ENCODE results near the gene RNF114.
A peak's percentile ranks its signal among the peaks of the same experiment; 100 is the strongest.

Gene RNF114

DNA sequence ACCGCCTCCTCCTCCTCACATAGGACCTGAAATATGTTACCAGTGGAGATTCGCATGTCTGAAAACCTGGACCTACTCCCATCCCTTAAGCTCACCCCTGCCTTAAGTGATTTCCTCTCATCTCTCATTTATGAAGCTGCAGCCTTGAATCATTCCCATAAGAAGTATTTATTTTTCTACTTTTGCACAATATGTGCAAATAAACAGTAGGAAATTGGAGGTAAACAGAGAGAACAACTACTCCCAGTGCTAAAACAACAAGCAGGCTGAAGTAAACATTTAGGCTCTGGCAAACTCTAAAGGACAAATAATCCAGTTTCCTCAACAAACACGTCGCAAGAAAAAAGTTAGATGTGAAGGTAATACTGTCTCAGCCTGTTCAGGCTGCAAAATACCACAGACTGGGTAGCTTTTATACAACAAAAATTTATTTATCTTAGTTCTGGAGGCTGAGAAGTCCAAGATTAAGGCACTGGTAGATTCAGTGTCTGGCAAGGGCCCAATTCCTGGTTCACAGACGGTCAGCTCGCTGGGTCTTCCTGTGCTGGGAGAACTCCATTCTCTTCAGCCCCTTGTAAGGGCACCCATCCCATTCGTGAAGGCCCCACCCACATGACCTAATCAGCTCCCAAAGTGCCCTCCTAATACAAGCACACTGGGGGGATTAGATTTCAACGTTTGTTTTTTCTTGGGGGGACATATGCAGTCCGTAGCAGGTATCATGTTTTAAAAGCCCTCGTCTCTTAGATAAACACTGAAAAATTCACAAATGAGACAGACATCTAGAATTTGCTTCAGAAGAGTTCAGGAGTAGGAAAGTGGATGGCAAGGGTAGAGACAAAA is 36.4 kb upstream of the RNF114 start:
- peak in 2 of 10 donors; percentile 11 to 20 for DNase-seq

DNA sequence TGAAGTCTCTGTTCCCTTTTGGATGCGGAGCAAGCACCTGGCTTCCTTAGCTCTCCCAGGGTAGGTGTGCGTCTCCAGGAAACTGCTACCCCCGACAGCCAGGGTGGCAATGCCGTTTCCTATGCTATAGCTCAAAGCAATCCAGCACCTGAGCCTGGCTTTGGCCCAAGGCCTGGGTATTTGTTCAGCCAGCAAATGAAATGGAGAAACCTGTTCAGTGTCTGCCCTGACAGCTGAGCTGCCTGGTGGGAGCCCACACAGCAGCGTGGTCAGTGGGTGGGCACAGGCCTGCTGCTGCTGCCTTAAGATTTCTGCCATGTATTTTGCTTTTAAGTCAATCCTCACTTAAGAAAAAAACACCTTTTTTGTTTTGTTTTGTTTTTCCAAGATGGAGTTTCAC is 34.6 kb upstream of the RNF114 start:
- intact Hi-C loops (cut with DNase I) = no loop called here
- DNase-seq = peak in 3 of 10 donors; percentile 58 to 85 (median 84)

More for the DNA sequence above, 36.4 kb upstream of the RNF114 start:
- intact Hi-C loops (cut with DNase I) = no loop called here

DNA sequence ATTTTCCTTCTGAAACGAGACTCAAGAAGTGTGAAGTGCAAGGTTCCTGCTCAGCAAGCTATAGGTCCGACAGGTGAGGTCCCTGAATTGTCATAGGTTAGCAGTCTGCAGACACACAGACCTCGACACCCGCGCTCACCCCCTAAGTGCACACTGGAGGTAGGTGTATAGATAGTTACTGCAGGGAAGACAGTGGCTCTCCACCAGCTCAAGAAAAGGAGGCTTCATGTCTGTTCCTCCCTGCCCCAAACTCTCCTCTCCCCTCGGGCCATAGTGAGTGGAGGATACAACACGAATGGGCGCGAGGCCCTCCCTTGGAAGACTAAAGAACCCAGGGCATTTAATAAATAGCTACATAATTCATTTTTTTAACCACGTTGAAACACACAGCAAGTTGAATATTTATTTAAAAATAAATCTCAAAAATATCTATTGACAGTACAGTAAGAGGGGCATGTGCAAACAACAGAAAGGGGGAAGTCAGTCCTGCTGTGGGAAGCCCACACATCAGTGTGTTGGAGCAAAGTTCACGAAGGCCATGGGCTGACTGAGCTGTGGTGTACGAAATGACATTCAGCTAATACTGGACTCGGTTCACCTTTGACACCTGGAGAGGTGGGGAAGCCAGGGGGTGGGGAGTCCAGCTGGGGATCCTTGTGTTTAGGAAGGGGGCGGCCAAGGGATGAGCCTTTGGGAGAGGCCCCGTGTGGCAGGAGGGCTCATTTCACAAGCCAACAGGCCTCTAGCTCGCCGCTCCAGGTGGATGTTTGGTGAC is 31.6 kb upstream of the RNF114 start:
- DNase-seq = peak in 1 of 10 donors; percentile 4
- intact Hi-C loops (cut with DNase I) = no loop called here

DNA sequence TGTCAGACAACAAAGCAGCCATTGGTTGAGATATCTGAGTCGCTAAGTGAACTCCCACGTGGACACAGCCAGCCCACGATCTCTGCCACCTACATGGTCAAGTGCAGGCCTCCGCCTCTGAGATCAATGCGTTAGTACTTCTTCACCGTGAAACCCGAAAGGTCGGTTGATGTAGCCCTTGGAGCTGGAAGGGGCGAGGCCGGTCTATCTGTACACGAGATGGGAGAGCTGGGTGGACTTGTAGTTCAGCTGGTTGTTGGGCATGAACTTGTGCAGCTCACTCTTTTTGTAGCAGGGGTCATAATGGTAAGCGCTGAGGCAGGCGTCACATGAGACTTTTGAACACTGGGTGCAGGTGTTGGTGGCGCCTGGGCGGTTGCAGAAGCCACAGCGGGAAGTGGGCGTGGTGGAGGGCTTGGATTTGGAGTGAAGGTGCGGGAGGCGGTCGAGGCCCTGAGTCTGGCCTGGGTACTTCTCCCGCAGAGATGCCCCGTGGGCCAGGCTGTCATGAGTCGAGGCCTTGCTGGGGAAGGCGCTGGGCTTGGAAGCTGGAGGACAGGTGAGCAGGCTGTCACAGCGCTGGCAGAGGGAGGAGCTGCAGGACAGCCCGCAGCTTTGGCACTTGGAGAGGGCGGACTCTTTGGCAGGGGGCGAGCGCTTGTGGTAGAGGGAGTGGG is 30.6 kb upstream of the RNF114 start:
- intact Hi-C loops (cut with DNase I) = no loop called here
- peak in 1 of 10 donors; percentile 14 for DNase-seq

DNA sequence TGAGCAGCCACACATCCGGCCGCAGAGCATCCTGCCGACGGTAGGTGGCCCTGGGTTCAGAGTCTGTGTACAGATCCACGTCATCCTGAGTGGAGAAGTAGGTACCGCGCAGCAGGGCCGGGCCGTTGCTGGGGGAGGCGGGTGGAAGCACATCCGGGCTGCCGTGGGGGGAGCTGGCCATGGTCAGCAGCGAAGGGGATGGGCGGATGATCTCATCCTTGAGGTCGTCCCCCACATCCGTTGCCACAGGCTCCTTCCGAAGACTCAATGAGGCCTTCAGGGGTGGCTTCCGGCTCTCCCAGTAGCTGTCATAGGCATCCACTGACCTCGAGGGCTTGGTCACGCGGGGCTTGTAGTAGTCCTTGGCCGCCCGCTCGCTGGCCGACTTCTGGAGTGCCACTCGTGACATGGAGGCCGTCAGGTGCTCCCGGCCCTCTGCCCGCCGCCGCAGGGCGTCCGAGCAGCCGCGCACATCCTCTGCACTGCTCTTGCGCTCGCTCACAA is 30.0 kb upstream of the RNF114 start:
- intact Hi-C loops (cut with DNase I) = no loop called here
- peak in 1 of 10 donors; percentile 74 for DNase-seq

DNA sequence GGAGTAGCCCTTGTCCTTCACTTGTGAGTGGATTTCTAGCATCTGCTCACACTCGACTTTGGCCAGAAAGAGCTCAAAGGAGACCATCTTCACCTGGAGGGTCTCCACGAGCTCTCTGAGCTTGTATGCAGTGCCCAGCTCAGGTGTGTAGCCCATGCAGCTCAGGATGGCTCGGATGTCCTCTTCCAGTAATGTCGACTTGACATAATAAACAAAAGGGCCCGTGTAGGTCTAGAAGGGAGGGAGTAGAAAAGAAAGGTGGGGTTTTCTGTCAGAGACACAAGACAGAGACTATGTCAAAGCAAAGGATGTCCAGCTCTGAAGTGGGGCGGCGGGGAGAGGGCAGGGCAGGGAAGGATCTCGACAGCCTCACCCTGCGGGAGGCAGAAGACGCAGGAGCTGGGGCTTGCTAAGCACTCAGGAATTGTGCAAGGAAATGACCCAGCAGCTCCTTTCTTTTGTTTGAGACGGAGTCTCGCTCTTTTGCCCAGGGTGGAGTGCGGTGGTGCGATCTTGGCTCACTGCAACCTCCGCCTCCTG is 29.5 kb upstream of the RNF114 start:
- no peak for DNase-seq
- intact Hi-C loops (cut with DNase I) = no loop called here

DNA sequence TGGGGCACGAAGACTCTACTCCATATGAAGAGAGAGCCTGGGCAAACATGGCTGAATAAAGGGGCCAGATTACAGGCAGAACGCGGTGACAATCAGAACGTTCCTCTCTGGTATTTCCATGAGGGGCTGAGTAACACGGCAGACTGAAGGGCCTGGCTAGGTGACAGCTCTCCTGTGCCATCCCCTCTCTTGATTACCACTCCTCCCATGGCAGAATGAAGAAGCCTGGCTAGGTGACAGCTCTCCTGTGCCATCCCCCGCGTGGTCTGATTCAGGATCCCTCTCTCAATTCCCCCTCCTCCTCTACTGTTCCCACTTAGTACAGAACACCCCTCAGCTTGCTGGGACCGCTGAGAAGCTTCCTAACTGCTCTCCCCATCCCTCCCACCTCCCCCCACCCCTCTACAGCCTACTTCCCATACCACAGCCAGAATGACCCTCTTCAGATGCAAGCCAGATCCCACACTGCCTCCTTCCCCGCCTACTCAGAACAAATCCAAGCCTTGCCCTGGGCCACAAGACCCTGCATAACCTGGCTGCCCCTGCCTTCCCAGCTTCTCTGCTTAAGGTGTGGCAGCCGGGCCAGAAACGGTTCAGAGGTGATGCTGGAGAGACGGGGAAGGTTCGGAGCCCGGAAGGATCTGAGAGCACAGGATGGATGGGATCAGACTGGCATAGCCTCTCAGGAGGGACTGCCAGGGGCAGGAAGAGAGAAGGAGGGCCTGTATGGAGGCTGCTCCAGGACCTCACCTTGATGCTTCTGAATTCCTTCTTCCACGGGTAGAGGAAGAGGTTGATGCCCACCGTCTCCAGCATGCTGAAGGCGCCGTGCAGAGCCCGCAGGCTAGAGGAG is 28.6 kb upstream of the RNF114 start:
- intact Hi-C loops (cut with DNase I) = no loop called here
- peak in 2 of 10 donors; percentile 12 to 70 for DNase-seq

DNA sequence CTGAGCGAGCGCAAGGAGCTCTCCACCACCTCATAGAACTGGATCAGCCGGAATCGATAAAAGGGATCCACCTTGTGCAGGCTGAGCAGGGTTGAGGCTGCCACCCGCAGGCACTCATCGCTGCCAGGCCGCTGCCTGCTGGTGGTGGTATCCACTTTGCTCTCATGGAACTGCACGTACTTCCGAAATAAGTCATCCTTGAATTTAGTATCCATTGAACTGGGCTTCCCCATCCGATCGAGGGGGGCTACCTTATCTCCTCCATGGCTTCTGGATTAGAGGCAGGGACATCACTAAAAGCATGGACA is 28.0 kb upstream of the RNF114 start:
- intact Hi-C loops (cut with DNase I) = no loop called here
- no peak for DNase-seq

DNA sequence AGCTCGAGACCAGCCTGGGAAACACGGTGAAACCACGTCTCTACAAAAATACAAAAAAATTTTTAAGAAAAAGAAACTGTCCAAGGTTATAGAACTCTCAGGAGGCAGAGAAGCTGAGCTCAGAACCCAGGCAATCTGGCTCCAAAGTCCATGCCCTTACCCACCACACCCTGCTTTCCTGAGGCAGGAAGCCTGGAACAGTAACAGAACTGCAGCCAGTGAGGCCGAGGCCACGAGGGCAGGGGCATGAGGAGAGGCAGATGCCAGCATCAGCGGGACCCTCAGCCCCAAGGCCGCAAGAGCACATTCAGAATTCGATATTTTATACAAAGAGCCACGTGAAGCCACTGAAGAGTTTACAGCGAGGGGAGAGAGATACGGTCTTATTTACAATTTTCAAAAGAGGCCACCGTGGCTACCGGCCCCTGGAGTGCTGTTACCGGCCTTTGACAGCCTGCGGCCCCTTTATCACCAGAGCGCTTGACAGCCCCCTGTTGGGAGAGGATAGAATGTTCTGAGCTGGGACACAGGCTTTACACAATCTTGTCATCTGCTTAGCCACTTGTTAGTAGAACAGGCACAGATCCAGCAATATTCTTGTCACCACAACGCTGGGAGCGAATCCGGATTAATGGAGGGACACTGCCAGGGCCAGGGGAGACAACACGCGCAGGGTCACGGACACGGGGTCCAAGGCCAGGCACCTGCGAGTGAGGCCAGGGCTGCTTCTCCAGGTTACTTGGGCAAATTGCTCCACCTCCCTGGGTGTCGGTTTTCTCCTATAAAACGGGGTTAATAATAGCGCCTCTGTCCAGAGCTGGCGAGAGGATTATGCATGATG is 26.5 kb upstream of the RNF114 start:
- intact Hi-C loops (cut with DNase I) = no loop called here
- DNase-seq = peak in 4 of 10 donors; percentile 27 to 85 (median 52)

DNA sequence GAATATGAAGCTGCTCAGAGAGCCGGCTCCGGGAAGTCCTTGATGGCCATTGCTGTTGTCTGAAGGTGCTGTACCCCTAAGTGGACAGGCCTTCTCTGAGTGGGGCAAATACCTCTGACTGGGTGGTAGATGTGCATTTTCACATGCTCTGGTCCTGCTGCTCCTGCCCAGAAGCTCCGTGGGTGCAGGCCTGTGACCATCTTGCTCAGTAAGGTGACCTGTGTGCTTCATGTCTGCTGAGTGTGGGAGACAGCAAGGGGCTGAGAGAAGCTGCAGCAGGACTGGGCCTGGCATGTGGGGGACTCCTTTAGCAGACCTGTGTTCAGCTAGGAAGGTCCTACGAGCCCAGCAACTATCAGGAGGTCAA is 25.9 kb upstream of the RNF114 start:
- intact Hi-C loops (cut with DNase I) = no loop called here
- DNase-seq = no peak

DNA sequence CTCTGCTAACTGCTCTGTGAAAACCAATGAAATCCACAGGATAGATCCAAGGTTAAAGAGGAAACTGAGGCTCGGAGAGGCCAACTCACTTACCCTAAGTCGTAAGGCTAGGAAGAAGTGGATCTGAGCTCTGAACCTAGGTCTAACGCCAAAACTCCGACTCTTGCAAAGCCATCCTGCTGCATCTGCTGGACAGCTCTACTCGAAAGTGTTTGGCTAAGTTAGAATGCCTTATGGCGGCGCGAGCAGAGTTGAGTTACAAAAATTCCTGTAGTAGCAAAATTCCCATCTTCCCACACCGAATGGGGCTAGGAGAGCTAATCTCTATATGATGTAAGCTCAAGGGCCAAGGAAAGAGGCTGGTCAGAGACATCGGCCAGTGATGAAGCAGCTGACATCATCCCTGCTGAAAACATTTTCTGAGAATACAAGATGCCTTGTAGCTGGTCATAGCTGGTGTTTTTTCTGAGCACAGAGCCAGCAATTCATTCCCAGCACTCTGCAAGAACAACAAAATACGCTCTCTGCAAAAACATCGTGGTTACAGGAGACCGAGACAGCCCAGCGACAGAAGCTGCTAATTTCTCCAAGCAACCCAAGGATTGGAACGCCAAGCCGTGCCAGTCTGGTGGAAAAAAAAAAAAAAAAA is 22.7 kb upstream of the RNF114 start:
- intact Hi-C loops (cut with DNase I) = no loop called here
- peak in 1 of 10 donors; percentile 33 for DNase-seq

DNA sequence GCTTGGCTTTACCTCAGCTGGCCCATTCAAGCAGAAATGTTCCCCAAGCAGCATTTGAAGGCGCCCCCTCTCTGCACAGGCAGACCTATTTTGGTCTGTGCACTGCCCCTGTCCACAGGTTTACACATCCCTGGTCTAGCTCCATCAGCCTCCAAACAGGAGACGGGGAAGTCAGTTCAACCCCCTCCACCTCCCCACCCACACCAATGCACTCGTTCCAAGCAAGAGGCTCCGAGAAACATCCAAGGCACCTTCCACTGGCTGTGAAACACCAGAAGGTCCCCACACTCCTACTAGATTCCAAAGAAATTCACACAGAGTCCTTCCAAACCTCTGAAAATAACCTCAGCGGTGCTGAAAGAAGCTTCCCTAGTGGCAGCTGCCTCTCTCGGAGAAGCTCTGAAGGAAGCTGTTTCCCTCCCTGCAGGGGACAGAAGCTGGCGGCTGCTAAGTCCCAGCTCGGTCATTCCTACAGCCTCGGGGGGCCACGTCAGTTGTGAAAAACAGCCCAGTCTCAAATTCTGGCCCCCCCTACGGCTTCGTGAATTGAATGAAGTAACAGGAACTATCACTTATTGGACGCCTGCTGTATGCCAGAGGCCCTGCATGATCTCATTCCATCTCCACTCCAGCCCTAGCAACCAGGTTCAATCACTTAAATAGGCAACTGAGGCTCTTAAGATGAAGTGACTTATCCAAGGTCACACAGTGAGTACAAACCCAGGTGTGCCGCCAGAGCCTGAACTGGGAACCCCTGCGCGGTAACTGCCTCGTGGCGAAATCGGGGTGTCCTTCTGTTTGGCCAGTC is 21.7 kb upstream of the RNF114 start:
- peak in 3 of 10 donors; percentile 48 to 82 (median 56) for DNase-seq
- intact Hi-C loops (cut with DNase I) = no loop called here

DNA sequence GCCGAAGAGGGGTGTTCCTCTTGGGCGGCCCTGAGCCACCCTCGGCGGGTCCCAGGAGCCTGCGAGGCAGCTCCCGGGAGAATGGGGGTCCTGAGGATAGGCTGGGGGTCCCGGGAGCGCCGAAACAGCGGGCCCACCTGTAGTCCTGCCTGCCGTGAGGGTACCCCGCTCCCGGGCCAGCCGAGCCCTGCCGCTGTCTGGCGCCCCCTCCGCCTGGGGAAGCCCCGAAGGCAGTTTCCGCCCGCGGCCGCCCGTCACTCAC is 21.1 kb upstream of the RNF114 start:
- intact Hi-C loops (cut with DNase I) = no loop called here
- DNase-seq = no peak

DNA sequence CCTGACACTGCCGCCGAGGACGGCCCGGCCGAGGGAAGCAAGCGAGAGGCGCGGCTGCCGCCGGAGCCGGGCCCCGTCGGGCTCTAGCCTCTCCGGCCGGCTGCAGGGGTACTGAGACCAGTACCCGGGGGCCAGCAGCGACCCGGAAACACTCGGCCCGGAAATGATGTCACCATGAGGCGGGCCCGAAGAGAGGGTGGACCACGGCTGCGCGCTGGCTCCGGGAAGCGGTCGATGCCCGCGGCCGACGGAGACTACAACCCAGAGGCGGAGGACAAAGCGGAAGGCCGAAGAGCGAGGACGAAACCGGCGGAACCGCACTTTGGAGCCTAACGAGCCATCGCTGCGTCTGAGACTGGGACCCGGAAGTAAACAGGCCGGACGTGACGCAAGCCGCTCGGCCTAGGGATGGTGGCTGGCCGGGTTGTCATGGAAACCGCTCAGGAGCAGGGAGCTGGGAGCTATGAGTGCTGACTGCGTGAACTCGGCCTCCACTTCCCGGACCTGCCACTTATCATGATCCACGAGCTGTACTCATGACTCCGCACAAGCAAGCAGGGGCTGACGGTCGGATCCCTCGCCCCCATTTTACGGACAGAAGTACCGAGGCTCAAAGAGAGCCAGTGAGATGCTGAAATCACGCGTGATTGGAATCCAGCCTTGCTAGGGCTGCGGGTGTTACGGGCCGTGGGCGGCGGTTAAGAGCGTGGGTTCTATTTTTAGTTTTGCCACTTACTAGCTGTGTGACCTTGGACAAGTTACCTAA is 20.6 kb upstream of the RNF114 start, which contains the start of gene SPATA2:
SPATA2 (minus strand) TSS at position 150 of the 766 bp plus-strand sequence. CDS start 7,039 bp downstream, outside the sequence.
- peak; percentile 92 to 99 (median 94) for DNase-seq
- intact Hi-C loops (cut with DNase I) = no loop called here

DNA sequence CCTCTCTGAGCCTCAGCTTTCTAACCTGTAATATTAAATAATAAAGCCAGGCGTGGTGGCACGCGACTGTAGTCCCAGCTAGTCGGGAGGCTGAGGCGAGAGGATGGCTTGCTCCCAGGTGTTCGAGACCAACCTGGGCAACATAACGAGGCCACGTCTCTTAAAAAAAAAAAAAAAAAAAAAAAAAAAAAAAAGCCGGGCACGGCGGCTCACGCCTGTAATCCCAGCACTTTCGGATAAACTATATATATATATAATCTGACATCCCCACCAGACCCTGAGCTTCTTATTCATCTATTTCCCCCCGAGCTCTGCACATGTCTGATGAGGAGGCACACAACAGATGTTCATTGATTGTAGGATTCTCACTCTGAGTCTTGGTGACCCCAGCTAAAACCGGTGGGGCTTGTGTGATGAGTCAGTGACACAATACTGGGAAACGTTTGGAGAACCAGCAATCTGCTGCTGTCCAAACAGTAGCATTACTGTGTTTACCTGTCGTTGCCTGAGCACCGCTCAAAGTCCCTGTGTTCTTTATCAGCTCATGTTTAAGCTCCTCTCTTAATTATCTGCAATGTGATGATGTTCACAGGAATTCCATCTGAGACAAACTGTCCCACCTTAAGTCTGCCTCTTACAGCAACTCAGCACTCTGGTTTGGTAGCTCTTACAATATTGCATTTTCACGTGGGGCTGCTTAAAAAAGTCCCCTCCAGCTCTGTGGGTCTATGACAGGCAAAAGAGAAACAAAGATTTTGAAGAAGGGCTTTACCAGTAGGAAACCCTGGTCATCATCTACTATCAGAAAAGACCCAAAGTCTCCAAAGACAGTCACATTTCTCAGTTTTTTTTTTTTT is 19.8 kb upstream of the RNF114 start:
- DNase-seq = no peak
- intact Hi-C loops (cut with DNase I) = no loop called here

DNA sequence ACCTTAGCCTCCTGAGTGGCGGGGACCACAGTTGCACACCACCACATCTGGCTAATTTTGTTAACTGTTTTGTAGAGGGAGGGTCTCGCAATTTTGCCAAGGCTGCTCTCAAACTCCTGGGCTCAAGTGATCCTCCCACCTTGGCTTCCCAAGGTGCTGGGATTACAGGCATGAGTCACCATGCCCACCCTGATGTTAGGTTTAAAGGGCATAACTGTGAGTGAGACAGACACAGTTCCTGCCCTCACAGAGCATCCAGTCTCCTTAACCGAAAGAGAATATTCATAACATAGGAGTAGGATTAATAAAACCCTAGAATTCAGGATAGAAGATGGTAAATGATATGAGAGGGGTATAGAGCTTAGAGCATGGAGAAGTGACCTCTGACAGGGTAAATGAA is 17.8 kb upstream of the RNF114 start:
- intact Hi-C loops (cut with DNase I) = no loop called here
- DNase-seq = no peak

All from posterior cingulate gyrus (tissue), 11 donors.